Measurements from ENCODE around the gene CDK9.

Gene CDK9

DNA sequence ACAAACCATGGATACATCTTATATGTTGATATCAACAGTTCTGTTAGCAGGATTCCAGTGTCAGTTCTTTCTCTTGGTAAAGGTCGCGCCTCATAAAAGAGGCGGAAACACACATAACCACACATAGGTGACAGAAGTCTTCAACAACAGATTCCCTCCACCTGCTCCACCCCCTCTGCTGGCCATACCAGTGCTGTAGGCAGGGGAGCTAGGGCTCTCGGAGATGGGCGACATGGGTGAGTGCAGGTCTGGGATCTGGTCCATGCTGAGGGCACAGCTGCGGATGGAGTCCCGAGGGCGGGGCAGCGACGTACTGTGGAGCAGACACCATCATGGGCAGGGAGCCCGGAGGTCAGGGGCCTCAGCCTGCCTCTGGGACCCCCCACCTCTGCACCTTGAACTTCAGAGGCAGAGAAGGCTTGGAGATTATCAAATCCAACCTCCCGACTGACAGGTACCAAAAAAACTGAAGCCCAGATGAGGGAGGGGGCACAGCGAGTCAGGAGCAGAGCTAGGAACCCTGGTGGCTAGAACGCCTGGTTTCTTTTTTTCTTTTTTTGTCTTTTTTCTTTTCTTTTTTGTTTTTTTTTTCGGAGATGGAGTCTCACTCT lies 38.8 kb upstream of the CDK9 start:
- H3K27me3 ChIP-seq (ENCODE audit: insufficient read depth, insufficient read length) = peaks cover 9% of the 10 kb centered on the region
- H3K9me3 ChIP-seq (ENCODE audit: insufficient read depth, low read length) = no peaks in the 10 kb centered on the region
- peaks cover 5% of the 10 kb centered on the region for H3K4me1 ChIP-seq (ENCODE audit: insufficient read depth, insufficient read length)
- H3K36me3 ChIP-seq (ENCODE audit: insufficient read depth, insufficient read length, low read length) = peaks cover 44% of the 10 kb centered on the region
- H3K9ac ChIP-seq (ENCODE audit: insufficient read length, low read depth) = no peak overlapping the region
- no peak for TF ChIP-seq SUZ12 (IDR thresholded peaks at IDR 0.05; ENCODE audit: extremely low read depth, insufficient read depth, insufficient read length)
- DNase-seq (ENCODE audit: low read depth, low spot score) = no peak
- H3K4me3 ChIP-seq (ENCODE audit: insufficient read length, low read depth) = no peak overlapping the region

DNA sequence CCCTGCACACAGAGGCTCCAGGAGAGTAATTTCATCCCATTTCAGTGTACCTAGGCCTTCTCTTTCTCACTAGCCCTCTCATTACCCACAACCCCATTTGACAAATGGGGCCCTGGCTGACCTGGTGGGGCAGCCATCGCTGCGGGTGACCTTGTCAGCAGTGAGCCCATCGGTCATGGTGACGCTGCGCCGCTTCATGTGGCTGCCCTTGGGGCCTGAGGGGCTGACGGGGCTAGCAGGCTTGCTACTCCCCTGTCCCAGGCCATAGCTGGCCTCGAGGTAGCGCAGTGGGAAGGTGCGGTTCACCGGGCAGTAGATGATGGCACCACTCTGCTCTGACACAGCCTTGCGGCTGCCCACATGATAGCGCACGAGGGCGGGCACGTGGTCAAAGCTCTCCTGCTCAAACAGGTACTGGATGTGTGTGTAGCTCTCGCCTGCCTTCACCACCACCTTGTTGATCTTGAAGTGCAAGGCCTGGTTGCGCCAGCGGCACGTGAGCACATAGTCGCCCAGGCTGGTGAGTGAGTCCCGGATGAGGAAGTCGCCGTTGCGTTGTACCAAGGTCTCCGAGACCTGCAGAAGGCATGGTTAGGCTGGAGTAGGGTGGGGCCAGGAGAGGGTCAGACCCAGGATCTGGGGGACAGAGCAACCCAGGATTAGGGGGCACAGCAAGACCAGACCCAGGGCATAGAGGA lies 36.6 kb upstream of the CDK9 start:
- Histone ChIP-seq H3K27me3 (ENCODE audit: insufficient read depth, insufficient read length) (peaks cover 31% of the 10 kb centered on the region), H3K4me1 (ENCODE audit: insufficient read depth, insufficient read length) (peaks cover 2% of the 10 kb centered on the region), H3K9me3 (ENCODE audit: insufficient read depth, low read length) (no peaks in the 10 kb centered on the region), H3K36me3 (ENCODE audit: insufficient read depth, insufficient read length, low read length) (peaks cover 43% of the 10 kb centered on the region), H3K9ac (ENCODE audit: insufficient read length, low read depth) (no peak overlapping the region), H3K4me3 (ENCODE audit: insufficient read length, low read depth) (no peak overlapping the region)
- no peak for DNase-seq (ENCODE audit: low read depth, low spot score)
- no peak for TF ChIP-seq SUZ12 (IDR thresholded peaks at IDR 0.05; ENCODE audit: extremely low read depth, insufficient read depth, insufficient read length)
- TF ChIP-seq YY1 (IDR thresholded peaks at IDR 0.05; ENCODE audit: insufficient read depth, insufficient read length) = no peak
- TF ChIP-seq ZNF274 (IDR thresholded peaks at IDR 0.05; ENCODE audit: low read depth, low read length) = no peak

DNA sequence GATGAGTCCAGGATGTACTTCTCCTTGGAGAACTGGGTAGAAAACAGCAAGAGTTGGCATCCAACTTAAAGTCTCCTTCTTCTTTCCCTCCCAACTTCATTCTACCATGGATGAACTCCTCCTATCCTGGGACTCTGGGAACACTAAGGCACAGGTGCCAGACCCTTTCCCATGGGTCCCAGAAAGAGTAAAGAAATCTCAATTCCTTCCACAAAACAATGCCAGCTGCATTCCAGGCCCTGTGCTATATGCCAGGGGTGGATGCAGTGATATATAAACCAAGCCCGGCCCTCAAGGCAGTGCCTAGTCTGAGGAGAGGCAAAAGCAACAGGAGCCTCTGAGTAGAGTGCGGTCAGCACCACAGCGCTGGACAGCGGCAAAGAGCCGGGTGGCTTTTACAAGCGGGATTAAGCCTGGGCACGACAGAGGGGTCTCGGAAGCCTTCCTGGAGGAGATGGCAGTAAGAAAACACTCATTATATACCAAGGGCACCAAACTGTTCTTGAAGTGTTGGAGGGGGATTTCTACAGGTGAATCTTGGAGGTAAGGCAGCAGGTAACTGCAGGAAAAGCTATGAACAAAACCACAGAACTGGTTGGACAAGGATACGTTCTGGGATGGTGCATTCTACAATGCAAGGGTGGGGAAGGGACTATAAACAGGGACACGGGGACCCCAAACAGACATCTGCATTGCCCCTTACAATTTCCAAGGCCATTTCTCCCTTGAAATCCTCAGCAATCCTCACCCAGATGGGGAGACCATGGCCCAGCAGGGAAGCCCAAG lies 34.4 kb upstream of the CDK9 start:
- peaks cover 6% of the 10 kb centered on the region for H3K4me1 ChIP-seq (ENCODE audit: insufficient read depth, insufficient read length)
- DNase-seq (ENCODE audit: low read depth, low spot score) = no peak
- H3K27me3 ChIP-seq (ENCODE audit: insufficient read depth, insufficient read length) = peaks cover 51% of the 10 kb centered on the region
- no peak overlapping the region for H3K4me3 ChIP-seq (ENCODE audit: insufficient read length, low read depth)
- H3K36me3 ChIP-seq (ENCODE audit: insufficient read depth, insufficient read length, low read length) = peaks cover 34% of the 10 kb centered on the region
- no peak overlapping the region for H3K9ac ChIP-seq (ENCODE audit: insufficient read length, low read depth)
- TF ChIP-seq YY1 (IDR thresholded peaks at IDR 0.05; ENCODE audit: insufficient read depth, insufficient read length) (no peak), ZNF274 (IDR thresholded peaks at IDR 0.05; ENCODE audit: low read depth, low read length) (no peak), SUZ12 (IDR thresholded peaks at IDR 0.05; ENCODE audit: extremely low read depth, insufficient read depth, insufficient read length) (no peak)
- H3K9me3 ChIP-seq (ENCODE audit: insufficient read depth, low read length) = no peaks in the 10 kb centered on the region

DNA sequence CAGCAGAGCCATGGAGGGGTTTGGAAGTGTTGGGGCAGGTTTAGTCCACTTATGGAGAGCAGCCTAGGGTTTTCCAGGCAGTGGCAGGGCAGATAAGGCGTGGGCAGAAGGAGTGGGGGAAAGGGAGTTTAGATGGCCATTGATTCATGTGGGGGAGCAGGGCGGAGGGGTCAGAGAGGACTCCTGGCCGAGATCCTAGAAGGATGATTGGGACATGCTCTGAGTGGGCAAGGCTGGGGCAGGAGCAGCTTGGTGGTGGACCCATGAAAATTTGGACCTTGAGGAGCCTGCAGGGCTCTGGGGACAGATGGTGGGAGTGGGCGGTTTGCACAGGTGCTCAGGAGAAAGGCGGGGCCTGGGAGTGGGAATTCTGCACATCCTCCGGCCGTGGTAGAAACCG lies 32.7 kb upstream of the CDK9 start:
- no peak for DNase-seq (ENCODE audit: low read depth, low spot score)
- H3K36me3 ChIP-seq (ENCODE audit: insufficient read depth, insufficient read length, low read length) = peaks cover 27% of the 10 kb centered on the region

DNA sequence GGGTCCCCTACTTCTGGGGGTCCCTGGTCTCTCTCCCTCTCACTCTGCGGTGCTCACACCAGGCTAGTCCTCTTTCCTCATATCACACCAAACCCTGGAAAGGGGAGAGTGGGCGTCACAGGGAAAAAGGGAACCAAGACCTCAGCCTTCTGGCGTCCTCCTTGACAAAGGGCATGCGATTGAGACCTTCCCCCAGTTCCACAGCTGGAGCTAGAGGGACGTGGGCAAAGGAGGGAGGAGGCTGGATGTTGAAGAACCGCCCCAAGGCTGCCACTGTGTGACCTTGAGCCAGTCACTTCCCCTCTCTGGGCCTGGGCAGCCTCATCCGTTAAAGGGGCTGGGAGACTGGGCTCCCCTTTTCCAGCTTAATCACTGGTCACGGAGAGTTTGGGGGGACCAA lies 32.2 kb upstream of the CDK9 start:
- H3K4me1 ChIP-seq (ENCODE audit: insufficient read depth, insufficient read length) = peaks cover 8% of the 10 kb centered on the region
- no peak for DNase-seq (ENCODE audit: low read depth, low spot score)
- no peak overlapping the region for H3K4me3 ChIP-seq (ENCODE audit: insufficient read length, low read depth)
- peak overlapping the region; percentile 32 for H3K9ac ChIP-seq (ENCODE audit: insufficient read length, low read depth)
- H3K27me3 ChIP-seq (ENCODE audit: insufficient read depth, insufficient read length) = peaks cover 52% of the 10 kb centered on the region
- no peak for TF ChIP-seq ZNF274 (IDR thresholded peaks at IDR 0.05; ENCODE audit: low read depth, low read length)
- TF ChIP-seq YY1 (IDR thresholded peaks at IDR 0.05; ENCODE audit: insufficient read depth, insufficient read length) = no peak
- no peak for TF ChIP-seq SUZ12 (IDR thresholded peaks at IDR 0.05; ENCODE audit: extremely low read depth, insufficient read depth, insufficient read length)
- peaks cover 23% of the 10 kb centered on the region for H3K36me3 ChIP-seq (ENCODE audit: insufficient read depth, insufficient read length, low read length)
- no peaks in the 10 kb centered on the region for H3K9me3 ChIP-seq (ENCODE audit: insufficient read depth, low read length)

More for the DNA sequence above, 32.7 kb upstream of the CDK9 start:
- peaks cover 52% of the 10 kb centered on the region for H3K27me3 ChIP-seq (ENCODE audit: insufficient read depth, insufficient read length)
- H3K9me3 ChIP-seq (ENCODE audit: insufficient read depth, low read length) = no peaks in the 10 kb centered on the region
- no peak overlapping the region for H3K4me3 ChIP-seq (ENCODE audit: insufficient read length, low read depth)
- H3K9ac ChIP-seq (ENCODE audit: insufficient read length, low read depth) = no peak overlapping the region
- TF ChIP-seq YY1 (IDR thresholded peaks at IDR 0.05; ENCODE audit: insufficient read depth, insufficient read length) (no peak), SUZ12 (IDR thresholded peaks at IDR 0.05; ENCODE audit: extremely low read depth, insufficient read depth, insufficient read length) (no peak), ZNF274 (IDR thresholded peaks at IDR 0.05; ENCODE audit: low read depth, low read length) (no peak)
- H3K4me1 ChIP-seq (ENCODE audit: insufficient read depth, insufficient read length) = peaks cover 6% of the 10 kb centered on the region

DNA sequence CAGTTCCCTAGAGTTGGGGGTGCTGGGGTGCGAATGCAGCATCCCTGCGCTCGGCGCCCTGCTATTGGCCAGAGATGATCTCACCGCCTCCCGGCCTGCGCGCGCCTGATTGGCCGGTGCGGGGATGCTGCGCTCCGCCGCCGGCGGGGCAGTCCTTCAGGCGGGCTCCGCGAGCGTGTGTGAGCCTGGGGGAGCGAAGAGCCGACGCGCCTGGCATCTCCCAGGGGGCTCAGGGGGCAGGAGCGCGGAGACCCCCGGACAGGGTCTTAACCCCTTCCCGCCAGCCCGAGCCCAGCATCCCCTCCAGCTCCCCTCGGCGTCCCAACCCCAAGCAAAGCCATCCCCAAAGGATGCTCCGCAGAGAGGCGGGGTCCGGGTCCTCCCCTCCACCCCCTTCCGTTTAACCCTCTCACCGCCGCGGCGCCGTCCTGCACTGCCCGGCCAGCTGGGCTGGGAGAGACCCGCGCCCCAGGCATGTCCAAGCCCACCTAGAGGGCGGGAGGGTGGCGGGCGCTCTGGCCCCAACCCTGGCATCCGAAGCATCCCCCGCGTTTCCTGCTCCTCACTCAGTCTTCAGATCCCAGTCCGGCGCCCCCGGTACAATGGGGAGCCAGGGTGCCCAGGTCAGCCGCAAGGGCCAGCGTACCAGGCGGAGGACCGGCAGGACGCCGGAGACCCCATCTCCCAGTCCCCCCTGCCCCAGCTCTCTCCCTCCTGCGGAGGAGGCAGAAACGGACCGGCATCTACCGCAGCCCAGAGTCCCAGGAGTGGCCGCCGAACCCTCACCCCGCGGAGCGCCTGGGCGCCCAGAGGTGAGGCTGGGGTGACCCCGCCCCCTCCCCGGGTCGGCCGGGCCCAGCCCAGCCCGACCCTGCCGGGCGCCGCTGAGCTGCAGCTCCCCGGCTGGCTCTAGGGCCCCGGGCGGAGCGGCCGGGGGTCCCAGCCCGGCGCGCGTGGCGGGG lies 31.5 kb upstream of the CDK9 start:
- Histone ChIP-seq H3K36me3 (ENCODE audit: insufficient read depth, insufficient read length, low read length) (peaks cover 15% of the 10 kb centered on the region), H3K4me3 (ENCODE audit: insufficient read length, low read depth) (peak overlapping the region; percentile 69), H3K27me3 (ENCODE audit: insufficient read depth, insufficient read length) (peaks cover 52% of the 10 kb centered on the region), H3K9me3 (ENCODE audit: insufficient read depth, low read length) (no peaks in the 10 kb centered on the region), H3K4me1 (ENCODE audit: insufficient read depth, insufficient read length) (peaks cover 10% of the 10 kb centered on the region), H3K9ac (ENCODE audit: insufficient read length, low read depth) (peak overlapping the region; percentile 64)
- no peak for TF ChIP-seq ZNF274 (IDR thresholded peaks at IDR 0.05; ENCODE audit: low read depth, low read length)
- no peak for TF ChIP-seq SUZ12 (IDR thresholded peaks at IDR 0.05; ENCODE audit: extremely low read depth, insufficient read depth, insufficient read length)
- no peak for TF ChIP-seq YY1 (IDR thresholded peaks at IDR 0.05; ENCODE audit: insufficient read depth, insufficient read length)
- peak; percentile 52 for DNase-seq (ENCODE audit: low read depth, low spot score)
